Measurements from ENCODE around the gene AP1G2.

Gene AP1G2

GRCh38 chr14:23571701-23572523 lies 4.3 kb upstream of the AP1G2 start:
- DNase-seq (ENCODE audit: low spot score): peak; percentile 44

DNA sequence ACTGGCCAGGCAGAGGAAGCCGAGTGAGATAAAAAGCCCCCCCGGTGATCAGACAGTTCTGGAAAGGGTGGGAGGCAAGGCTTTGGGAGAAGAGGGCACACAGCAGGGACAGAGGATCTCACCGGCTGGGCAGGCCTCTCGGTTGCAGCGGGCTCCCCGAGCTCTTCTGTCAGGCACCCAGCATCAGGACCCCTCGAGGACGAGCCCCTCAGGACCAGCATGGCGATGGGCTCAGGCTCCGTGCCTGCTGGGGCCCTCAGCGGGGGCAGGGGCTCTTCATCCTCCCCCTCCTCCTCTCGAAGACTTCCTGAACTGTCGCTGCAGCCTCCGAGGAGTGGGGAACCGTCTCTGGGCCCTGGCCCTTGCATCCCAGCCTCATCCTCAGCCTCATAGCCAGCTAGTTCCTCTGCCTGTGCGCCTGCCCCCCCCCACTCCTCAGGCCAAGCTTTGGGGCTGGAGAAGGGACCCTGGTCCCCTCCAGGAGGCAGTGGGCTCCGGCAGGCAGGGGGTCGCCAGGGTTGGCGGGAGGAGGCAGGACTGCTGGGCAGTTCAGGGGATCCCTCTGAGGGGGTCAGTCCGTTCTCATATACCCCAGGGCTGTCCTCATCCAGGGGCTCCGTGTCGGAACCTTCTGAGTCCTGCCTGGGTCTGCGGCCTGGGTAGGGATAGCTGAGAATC lies 3.4 kb upstream of the AP1G2 start:
- DNase-seq (ENCODE audit: low spot score): peak; percentile 38

DNA sequence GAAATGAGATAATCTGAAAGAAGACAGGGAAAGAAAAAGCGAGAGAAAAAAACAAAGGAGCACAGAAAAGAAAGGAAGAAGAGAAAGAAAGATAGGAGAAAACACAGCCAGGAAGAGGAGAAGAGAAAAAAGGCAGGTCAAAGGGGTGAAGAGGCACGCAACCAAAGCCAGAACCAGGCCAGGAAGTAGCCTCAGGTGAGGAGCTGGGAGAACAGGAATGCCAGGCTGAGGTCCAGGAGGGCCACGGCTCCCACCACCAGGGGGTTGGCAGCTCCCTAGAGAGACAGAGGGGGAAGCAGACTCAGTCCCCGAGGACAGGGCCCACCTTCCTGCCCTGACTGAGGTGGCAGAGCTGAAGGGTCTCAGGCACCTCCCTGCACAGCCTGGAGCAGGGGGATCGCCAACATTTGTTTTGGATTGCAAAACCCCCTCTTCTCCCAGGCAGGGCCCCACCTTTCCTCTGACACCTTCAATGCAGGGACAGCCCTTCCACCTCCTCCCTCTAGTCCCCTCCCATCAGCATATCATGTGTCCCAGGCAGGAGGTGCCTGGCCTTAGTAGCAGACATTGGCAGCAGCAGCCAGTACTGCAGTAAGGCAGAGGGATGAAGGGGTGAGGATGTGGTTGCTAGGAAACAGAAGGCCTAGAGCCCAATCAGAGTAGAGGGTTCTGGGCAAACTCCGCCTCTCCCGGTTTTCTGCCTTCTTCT lies 2.0 kb upstream of the AP1G2 start:
- DNase-seq (ENCODE audit: low spot score): peak; percentile 58

DNA sequence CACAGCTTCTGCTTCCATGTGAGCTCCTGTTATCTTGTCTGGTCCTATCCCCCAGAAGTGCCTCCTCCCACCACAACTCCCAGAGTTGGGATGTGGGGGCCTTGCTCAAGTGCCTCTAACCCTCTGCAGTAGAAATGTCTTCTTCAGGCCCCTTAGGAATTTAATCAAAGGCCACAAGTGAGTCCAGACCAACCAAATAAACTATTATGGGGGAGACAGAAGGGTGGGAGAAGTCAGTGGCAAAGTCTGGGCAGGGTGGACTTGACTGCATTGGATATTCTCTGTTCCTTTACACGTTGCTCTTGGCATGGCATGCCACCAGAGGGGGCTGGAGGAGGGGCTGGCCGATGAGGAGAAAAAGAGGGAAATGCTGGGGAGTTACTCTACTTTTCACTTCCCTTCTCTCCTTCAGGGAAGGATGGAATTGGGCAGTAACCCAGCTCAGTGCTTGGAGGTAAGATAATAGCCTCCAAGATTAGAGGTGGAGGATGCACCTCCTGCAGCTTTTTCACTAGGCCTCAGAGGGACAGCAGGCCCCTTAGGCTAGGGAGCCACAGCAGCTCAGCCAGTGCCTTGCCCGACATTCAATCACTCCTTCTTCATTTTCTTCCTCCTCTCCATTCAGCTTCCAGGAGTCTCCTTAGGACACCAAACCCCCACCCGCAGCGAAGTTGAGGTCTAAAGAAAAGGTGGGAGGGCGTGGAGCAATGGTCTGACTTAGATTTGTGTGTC lies 1.2 kb upstream of the AP1G2 start:
- DNase-seq (ENCODE audit: low spot score): peak; percentile 61

GRCh38 chr14:23568021-23568599 lies 519 bp upstream of the AP1G2 start:
- DNase-seq (ENCODE audit: low spot score): peak; percentile 34

DNA sequence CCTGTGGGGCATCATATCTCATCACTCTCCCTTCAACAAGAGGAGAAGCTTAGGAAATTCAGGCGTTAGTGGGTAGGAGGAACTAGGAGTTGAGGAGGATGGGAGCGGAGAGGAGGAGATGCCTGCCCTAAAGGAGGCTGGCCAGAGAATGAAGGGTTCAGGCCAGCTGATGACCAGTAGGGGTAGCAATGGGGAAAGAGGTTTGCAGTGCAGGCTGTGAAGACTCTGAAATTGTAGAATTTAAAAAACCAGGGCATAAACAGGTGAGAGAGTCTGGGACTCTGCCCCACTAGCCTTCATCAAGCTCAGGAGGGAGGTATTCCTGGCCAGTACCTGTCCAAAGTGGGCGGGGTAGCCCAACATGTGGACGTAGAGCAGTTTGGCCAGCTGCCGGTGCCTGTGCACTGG lies 809 bp downstream of the AP1G2 start:
- no peak for DNase-seq (ENCODE audit: low spot score)

DNA sequence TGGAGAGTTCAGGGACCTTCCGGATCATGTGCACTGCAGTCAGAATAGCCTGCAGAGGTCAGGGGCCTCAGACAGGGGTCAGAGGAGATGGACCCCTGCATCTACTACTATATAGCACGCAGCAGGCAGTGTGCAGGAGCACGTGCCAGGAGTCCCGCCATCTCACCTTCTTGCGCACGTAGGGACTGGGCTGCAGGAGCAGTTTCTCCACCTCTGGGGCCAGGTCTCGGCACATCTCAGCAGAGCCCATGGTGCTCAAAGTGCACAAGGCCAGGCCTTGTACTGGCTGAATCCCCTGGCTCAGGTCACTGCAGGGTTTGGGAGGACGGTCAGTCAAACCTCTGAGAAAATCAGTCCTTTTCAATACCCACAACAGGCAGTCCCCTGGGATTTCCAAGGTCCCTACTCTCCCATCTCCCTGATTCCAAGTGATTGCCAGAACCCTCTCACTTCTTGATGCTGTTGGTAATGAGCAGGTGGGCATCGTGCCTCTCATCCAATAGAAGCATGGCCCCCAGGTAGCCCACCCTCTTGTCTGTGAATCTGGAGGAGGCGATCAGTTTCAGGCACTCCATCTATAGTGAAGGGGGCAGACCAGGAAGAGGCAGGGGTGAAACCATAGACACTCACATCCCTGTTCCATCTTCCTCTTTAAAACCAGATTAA lies 1.3 kb downstream of the AP1G2 start:
- no peak for DNase-seq (ENCODE audit: low spot score)

GRCh38 chr14:23565626-23566025 lies 2.0 kb downstream of the AP1G2 start:
- no peak for DNase-seq (ENCODE audit: low spot score)

DNA sequence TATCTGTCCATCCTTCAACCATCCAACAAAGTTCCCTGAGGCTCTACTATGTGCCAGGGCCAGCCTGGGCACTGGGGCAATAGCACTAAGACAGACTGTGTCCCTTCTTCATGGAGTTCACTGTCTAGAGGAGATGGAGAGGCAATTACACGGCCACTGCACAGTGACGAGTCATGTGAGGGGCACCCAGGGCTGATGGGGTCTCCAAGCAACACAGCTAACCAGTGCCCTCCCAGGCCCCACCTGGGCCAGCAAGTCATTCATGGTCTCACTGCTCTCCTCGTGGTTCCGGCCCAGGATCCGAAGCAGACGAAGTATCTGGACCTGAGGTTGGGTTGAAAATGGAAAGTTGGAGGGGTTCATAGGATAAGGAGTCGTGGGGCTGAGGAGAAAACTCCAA lies 2.7 kb downstream of the AP1G2 start:
- DNase-seq (ENCODE audit: low spot score): no peak

GRCh38 chr14:23564181-23564812 lies 3.3 kb downstream of the AP1G2 start:
- no peak for DNase-seq (ENCODE audit: low spot score)

DNA sequence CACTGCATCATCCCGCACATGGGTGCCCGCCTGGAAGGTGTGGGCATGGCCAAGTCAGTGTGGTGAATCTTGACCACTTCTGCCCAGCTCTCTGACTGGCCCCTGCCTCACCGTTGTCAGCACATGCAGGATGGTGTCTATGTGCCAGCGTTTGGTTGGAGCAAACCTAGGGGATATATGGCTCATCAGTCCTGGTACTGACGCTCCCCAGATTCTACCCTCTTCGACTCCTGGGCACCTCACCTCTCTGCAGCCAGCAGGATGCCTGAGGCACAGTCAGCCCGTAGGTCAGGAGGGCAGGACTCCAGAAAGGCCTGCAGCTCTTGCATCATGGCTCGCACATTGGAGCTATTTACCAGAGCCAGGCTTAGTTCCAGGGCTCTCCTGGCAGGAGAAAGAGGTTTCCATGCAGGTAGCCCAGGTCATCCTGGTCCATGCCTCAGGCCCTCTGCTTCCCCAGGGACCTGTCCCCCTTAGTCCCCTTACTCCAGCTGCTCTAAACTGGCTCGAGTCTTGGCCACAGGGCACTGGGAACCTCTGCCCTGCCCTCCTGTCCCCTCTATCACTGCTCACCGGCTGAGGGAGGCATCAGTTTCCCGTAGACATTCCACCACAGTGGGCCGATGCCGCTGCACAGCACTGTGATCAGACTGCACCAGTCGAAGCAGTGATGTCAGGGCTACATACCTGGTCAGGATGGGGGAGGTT lies 4.0 kb downstream of the AP1G2 start:
- DNase-seq (ENCODE audit: low spot score): no peak

DNA sequence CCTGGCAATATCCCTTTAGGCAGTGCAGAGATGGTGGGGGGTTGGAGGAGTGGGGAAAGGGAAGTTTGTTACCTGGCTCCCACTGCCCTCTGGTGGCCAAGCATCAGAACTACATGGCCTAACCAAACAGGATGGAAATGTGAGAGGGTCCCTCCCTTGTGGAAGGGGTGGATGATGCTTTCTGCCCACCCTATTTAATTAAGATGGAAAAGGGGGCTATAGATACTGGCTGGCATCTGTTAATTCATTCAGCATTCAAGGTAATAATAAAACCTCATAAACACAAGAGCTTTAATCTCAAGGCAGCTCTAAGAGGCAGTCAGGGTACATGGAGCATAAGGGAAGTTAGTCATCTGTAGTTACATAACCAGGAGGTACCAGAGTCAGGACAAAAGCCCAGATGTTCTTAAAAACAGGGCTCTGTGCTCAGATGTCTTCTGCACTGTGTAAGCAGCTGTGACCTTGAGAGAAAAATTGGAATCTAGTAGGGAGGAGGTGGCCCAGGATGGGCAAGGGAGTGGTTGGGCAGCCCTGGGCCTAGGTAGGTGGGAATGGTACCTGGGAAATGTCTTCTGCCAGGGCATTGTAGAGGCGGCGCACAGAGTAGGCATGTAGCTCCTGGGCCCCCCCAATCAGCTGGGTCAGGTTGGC lies 4.6 kb downstream of the AP1G2 start:
- peak; percentile 80 for DNase-seq (ENCODE audit: low spot score)

- DNase-seq (ENCODE audit: low spot score): peak; percentile 45
Observed at GRCh38 chr14:23561873-23562821, 5.4 kb downstream of the AP1G2 start.

DNA sequence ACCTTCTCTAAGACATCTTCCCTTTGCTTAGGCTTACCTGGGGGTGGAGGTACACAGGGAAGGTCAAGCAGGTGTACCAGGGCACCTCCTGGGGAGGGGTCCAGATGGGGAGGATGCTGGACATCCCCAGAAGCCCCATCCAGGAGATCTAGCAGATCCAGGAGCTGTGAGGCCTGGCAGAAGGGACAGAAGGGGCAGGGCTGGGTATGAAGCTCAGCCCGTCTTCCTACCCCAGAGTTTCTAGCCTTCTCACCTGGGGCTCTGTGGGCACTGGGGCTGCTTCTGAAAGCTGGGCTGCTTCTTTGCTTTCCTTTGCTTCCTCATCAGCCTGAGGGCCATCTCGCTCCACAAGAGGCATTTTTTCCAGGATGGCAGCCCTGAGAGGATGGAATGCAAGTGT lies 6.3 kb downstream of the AP1G2 start:
- peak; percentile 32 for DNase-seq (ENCODE audit: low spot score)

DNA sequence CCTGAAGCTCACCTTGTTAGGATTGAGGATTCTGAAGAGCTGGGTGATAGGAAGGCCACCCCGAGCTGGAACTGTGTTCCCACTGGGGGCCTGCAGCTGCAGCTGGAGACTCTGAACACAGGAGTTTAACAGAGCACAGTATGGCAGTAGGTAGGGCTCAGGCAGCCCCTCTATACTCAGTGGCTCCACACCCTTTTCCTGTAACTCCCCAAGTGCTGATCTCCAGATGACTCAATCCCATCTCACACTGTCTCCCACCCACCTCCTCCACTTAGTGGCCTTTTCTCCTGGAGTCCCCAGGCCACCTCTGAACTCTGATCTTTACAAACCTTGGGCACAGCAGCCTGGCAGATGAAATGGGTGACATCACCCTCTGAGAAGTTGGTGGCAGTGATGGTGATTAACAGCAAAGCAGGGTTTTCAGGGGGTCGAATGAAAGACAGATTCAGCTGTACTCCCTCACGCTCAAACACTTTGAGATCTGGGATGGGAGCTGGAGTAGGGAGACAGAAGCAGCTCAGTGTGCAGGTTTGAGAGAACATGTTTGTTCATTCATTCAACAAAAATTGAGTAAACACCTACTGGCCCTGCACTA lies 7.6 kb downstream of the AP1G2 start:
- DNase-seq (ENCODE audit: low spot score): no peak

- DNase-seq (ENCODE audit: low spot score): peak; percentile 84
Observed at GRCh38 chr14:23559010-23559925, 8.3 kb downstream of the AP1G2 start.
